A204.1 (cell line): ENCODE measurements around the gene NRGN.

Experiments
- FAIRE-seq: peaks from 2 replicates; lab custom pipeline; 2012; peaks lifted over from hg19 to GRCh38; lab: Jason Lieb, UNC

Gene NRGN

DNA sequence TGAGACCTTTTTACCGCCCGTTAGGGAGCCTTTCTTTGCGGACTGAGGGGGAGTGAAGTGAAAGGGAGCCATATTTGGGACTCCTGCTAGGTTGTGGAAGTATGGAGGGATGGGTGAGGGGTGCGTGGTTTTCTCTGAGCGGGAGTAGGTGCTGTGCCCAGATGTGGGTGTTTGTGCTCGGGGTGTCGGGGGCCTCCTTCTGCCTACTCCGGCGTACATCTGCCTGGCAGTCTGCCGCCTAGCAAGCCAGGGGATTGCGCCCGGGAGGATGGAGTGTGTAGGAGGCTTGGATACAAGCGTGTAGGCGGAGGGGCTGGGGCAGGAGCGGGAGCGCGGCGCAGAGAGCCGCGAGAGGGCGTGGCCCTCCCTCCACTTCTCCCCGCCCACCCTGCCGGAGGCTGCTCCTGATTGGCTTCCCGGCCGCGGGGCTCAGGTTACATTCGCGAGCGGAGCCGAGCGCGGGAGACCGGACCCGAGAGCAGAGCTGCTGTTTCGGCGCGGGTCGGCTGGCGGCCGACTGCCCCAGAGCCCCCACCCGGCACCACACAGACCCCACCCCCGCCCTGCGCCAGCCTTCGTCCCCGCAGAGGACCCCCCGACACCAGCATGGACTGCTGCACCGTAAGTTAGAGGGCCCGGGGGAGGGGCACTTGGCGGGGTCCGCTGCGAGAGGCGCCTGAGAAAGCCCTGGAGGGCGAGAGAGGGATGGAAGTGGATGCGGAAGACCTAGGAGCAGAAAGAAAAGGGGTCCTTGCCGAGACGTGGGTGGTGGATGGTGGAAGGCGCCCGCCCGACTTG lies at the start of gene NRGN:
Gene NRGN, plus strand, starts transcription at position 464 of the 798 bp plus-strand sequence. Its CDS starts 143 bp downstream, at position 607.
- no peak for FAIRE-seq

DNA sequence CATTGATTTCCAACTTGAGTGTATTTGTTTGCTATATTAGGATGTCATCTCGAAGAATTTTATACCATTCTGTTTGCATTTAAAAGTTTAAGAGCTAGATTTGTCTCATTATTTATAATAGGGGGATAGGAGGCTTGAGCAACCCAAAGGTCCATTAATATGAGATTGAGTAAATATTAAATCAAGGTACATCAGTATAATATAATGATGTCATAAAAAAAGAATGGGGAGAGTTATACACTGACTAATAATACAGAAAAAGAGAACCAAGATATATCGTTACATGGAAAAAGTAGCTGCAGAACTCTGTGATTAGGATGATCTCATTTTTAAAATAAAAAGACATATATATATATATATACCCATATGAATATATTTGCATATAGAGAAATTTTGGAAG lies 46.6 kb upstream of the NRGN start:
- no peak for FAIRE-seq

DNA sequence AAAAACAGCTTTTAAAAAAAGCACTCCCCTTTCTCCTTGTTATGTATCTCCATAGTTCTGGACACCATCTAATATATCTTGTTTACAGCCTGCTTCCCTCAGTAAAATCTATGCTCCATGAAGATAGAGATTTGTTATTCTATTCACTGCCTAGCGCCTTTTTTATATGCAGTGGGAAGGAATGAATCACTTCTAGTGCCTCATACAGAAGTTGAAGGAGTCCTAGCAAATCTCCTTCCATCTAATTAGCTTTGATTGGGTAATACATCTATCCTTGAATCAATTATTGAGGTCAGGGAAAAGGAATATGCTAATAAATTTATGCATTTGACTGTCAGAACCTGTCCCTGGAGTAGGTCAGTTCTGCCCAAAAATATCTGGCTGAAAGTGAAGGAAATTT lies 40.2 kb upstream of the NRGN start:
- FAIRE-seq: no peak

DNA sequence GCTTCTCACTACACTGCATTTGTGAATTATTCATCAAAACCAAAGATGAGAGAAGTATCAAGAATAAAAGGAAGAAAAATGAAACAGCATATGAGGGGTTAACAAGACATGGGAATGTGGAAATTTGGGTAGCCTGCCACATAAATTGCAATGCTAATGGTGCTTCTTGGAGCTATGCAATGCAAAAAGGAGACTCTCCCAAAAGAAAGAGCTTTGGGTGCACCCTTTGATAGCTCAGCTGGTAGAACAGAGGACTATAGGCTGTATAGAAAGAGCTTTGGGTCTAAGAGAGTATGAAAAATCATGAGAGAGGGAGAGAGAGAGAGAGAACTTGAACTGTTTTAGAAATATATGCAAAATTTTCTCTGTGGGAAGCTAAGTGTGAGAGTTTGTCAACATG lies 39.7 kb upstream of the NRGN start:
- no peak for FAIRE-seq

DNA sequence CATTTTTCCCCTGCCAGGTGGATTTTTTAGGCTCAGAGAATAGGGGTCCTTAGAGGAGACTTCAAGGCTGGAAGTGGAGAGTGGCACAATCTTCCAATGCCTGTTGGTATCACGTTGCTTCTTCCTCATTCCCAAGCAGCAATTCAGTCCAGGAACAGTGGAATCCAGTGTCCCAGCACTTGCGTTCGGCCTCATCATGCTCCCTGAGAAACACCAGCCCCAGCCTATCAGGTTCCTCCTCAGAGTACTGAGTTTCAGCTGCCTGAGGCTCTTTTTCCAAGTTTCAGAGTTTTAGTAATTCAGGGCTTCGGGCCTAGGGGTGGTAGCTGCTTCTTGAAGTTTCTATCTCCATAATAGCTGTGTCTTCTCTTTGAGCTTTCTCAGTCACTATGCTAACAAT lies 31.9 kb upstream of the NRGN start:
- FAIRE-seq: no peak

DNA sequence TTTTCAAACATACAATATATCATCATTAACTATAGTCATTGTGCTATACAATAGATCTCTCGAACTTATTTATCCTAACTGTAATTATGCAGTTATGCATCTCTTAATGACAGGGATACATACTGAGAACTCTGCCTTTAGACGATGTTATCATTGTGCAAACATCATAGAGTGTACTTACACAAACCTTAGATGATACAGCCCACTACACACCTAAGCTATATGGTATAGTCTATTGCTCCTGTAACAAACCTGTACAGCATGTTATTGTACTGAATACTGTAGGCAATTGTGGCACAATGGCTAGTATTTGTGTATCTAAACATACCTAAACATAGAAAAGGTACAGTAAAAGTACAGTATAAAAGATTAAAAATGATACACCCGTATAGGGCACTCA lies 27.4 kb upstream of the NRGN start:
- no peak for FAIRE-seq

DNA sequence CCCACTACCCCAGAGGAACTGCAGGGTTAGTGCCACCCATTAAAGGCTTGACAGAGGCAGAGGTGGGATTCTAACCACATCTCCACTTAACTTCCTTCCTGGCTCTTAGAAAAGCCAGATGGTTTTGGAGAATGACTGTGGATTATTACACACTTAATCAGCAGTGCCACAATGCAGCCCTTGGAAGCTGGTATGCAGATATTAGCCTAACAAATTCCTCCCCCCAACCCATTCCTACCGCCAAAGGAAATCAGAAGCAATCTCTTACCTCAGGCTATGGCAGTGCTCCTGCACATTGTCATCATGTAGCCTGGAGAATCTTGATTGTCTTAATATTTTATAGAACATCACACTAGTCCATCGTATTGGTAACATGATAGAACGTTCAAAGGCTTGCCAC lies 23.2 kb upstream of the NRGN start:
- FAIRE-seq: no peak

DNA sequence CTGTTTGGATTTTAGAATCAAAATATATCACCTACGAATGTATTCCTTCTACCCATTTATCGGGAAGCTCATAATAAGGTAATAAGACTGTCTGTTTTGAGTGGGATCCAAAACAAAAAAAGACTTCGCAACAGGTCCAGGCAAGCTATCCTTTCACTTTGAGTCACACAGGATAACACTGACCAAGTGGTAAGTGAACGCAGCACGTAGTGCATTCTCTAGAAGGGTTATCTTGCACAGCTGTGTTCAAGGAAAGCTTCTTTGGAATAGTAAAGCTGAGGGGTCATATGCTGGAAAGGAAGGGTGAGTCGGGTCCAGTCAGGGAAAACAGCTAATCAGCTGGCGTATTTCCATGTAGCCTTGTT lies 22.3 kb upstream of the NRGN start:
- FAIRE-seq: no peak

DNA sequence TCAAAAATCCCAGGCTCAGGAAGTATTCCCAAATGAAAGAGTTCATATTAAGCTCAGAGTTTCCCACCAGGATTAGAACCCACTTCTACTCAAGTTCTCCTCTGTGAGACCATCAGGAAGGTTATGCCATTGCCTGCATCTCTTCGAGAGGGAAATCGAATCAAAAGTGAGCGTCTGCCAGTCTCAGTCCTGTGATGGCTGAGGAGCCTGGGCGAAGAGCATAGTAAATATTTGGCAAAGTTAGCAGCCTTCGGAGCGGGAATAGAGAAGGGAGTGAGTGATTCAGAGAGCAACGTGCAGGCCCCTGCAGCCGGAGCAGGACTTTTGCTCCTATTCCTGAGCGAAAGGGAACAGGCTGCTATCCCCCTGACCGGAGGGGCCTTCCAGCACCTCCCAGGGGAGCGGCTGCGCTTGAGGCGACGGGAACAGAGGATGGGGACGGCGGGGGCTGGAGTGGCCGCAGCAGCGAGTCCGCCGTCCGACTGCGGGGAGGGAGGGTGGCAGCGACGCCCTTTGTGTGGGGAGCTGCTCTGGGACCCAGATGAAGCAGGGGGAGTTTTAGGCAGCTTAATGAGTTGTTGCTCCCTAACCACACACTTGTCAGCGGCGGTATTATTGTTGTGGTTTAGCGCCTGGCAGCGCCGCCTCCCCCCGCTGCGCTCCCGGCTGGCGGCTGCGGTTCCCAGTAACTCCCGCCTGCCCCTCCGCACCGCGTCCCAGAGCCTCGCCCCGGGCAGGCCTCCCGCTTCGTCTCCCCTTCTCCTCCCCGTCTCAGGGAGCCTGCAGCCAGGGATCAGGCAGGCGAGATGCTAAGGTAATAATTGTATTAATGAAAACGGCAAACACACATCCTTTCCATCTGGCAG lies 21.7 kb upstream of the NRGN start:
- no peak for FAIRE-seq

DNA sequence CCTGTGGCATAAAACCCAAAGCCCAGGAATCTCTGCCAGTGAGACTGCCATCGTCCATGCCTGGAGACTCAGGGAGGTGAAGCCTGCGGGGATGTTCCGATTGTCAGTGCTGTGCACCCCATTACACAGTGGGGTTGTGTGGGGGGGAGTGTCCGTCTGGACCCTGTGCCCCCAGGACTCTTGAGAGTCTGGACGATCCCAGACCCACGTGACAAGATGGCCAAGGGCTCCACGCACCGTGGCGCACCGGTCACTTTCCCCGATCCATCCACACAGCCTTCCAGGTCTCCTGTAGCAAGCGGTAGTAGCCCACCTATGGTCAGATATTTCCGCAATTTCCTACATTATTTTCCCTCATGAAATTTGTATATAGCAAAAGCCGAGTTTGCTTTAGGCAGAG lies 20.9 kb upstream of the NRGN start:
- FAIRE-seq: no peak

DNA sequence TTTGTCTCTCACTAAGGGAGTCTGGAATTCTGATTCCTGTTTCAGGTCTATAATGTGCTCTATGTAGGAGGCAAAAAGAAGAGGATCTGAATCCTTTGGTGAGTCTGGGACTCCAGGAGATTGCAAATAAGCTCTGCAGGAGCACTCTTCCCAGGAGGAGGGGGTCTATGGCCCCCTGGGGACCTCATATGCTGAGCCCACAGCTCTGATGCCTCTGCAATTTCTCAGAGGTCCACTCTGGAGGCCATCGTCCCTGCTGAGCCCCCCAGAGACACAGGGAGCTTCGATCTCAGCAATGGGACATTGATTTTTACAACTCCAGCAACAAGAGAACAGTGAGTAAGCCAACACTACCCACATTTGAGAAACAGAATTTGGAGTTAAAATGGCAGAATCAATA lies 20.2 kb upstream of the NRGN start:
- FAIRE-seq: no peak

DNA sequence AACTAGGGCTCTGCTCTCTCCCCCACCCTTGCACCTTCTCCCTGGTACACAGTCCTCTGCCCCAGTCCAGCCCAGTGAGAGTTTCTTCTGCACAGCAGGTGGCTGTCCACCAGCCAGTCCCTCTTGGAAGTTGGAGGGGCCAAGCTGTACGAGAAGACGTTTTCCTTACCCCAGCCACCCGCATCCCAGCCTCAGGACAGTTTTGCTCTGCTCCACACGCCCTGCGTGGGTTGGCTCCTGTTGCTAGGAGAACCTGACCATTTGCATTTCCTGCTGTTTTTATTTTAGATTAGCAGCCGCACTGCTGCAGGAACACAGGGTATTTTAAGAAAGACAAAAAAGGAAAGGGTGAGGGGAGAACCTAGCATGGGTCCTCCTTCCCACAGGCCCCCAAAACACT lies 17.6 kb upstream of the NRGN start:
- no peak for FAIRE-seq

DNA sequence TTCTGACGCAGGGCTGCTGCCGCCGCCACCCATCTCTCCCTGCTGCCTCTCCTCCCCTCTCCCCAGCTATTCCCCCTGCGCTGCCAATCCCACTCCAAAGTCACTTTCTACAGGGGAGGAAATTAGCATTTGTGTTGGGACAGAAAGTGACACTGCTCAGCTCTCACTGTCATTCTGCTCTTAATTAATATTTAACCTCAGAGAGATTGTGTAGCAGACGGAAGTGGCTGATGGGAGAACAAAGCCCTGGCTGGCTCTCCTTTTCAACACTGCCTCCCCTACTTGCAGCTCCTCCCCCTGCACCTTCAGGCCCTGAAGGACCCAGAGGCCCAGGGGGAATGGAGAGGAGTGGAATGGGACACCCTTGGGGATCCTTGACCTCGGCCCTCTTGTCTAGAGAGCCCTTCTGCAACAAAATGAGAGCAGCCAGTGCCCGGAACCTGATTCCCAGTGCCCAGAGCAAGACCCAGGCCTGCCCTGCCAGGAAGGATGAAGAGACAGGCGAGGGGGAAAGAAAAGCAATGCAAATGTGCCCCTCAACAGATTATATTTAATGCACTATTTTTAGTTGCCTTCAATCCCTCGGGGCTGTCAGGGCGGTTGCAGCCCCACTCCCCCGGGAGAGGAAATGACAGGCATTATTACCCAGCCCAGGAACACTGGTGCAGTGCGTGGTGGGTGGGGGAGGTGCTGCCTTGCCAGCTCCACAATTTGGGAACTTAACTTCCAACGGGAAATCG lies 14.6 kb upstream of the NRGN start:
- FAIRE-seq: no peak

DNA sequence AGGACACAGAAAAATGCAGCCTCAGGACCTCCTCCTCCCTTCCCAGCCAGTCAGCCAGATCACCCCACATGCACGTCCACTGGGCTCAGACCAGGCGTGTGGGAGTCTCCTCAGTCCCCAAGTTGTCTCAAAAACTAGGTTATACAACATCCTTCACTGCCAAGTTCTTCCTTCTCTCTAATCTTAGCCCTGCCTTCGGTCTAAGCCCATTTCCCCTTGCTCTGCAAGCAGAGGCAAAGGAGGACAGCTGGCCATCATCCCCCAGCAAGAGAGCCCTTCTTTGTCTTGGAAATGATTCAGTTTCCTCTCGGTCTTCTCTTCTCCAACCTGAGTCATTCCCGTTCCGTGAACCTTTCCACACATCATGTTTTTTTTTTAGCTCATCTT lies 14.0 kb upstream of the NRGN start:
- FAIRE-seq: no peak

DNA sequence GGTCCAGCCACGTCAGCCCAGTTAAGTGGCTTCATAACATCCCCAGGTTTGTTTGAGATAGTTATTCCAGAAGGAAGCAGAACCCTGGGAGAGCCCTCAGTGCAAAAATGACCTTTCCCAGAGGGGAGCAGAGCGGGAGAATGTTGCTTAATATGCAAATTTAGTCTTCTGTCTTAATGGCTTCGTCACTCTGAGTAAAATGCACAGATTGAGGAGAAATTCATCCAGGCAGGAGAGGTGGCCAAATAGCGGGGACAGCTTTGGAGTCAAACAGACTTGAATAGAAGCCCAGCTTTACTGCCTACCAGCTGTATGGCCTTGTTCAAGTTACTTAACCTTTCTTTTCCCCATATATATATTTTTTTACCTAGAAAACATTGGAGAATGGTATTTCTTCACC lies 12.3 kb upstream of the NRGN start:
- FAIRE-seq: no peak

DNA sequence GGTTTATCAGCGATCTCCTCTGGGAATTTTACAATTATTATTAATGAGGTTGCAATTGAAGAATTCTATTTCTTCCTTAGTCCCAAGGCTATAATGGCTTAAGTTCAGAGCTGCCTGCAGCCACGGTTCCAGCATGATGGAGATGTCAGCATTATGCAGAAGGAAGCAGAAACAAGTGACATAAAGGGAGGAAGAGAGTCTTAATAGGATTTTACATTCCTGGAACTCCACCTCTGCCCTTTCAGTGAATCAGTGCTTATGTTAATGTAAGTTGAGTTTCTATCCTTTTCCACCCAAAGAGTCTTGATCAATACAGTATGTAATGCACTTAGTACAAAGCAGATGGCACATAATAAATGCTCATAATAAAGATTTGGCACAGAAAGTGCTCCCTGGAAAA lies 11.6 kb upstream of the NRGN start:
- FAIRE-seq: no peak

DNA sequence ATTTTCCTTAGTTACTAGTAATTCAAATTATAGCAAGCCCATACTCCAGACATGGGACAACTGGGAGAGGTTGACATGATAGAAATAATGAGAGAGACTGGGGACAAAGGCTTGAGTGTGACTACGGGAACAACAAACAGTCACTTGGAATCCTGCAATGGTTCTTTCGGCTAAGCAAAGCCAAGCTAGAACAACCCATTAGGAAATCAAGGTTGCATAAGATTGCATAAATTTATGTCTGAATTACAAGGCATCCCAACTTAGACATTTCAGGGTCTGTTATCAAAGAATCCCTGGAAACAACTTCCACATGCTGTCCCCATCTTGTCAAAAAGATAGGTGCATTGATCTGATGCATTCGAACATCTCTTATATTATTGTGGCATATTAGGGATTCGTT lies 10.2 kb upstream of the NRGN start:
- no peak for FAIRE-seq

DNA sequence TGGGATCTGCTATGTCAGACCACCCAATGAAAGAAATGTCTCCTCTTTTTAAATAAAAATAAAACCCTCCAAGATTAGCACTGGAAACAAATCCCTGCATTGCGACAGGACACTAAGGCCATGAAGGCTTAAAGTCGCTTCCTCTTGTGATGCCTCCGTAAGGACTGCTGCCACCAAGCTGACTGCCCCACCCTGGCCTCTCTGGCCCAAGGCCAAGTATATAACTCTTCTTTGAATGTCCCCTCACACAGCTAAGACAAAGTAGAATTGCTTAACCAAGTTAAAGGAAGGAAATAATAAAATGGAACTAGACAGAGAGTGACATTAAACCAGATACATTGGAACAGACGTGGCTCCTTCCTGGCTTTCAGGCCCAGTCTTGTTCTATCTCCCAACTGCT lies 7.5 kb upstream of the NRGN start:
- no peak for FAIRE-seq

DNA sequence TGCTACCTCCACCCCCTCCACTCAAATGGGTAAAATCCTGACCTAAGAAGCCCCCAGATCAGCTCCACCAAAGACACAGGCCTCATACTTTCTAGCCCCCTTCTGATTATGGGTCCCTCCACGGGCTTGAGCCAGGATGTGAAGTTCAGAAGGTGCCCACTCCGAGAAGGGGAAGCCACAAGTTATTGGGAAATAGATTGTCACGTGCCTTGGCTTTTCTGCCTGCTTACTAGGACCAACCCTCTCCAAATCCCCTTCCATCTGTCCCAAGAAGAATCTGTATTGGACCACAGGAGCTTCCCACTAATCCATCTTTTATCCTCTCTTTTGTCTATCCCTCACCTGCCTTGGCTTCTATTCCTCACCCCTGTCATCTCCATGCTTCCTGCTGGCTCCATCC lies 3.0 kb upstream of the NRGN start:
- FAIRE-seq: no peak

DNA sequence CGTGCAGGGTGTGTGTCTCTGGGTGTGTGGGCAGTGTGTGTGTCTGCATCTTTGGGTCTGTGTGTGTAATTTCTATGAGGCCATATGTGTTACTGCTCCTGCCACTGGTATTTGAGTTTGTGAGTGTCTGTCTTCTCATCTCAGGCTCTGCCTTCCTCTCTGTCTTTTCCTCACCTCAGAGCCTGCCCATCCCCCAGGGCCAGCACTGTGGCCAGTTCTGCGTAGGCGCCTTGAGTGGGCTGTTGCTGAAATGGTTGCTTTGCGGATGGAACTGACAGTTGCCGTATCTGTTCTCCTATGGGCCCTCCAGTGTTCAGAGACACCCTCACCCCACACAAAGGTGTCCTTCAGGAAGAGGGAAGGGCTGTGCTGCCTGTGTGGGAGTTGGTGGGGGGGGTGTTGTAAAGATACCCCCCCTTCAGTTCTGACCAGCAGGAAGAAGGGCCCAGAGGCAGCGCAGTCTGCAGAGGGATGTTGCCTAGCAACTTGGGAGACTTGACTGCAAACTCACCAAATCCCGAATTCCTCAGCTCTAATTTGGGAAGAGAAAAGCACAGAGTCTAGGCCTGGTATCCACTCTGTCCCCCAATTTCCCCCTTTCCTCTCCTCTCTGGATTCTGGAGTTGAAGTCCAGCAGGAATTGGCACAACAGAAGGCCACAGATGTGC lies 2.0 kb upstream of the NRGN start:
- FAIRE-seq: no peak

DNA sequence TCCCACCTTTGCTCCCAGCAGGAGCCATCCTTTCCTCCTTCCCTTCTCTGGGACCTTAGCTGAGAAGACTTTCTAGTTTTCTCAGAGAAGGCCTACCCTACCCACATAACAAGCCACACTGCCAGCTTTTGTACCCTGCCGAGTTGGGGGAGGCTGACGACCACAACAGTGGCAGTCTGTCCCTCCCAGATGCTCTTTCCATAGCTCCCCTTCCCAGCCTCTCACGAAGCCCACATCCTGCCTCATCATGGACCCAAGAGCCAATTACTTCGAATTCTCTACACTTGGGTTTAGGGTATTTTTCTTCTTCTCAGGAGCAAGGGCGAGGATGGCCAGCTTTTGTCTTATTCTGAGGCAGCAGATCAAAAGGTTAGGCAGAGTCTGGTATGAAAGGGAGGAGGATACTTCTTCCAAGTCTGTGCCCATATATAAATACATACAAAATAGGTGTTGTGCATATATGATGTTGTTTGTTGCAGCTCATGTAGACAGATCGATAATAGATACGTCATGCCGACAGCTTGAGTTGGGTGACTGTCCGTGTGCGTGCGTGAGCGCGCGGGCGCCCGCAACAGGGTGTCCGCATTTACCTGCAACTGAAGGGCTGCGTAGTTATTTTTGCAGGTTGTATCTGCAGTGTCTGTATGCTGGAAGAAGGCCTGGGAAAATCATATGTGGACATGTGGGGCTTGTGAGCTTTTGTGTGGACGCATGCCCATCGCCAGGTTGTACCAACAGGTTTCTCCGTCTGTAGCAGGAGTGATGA lies 846 bp upstream of the NRGN start:
- FAIRE-seq: no peak
